Ascending aorta (tissue), 2 donors: Measurements from ENCODE around the gene B3GNT8. TPM values are rescaled to one million over a fixed set of nuclear protein-coding genes. Genes with fewer than 3 reads are reported as not detected.

Experiments
- DNase-seq, 2 donors: peaks; one replicate each; pipeline ENCODE4 v3.0.0-alpha.2; 2019; ENCODE audit warnings: low spot score in 2 of 2
- H3K27ac ChIP-seq, 2 donors: fragments of 200-600 bp; sonication (generic); one replicate each; pipeline ENCODE4 v1.5.1; 2016 to 2017; ENCODE audit warnings: mild to moderate bottlenecking in 1 of 2
- H3K27me3 ChIP-seq: fragments of 200-600 bp; sonication (generic); one replicate; pipeline ENCODE4 v1.5.1; 2017
- H3K36me3 ChIP-seq, 2 donors: fragments of 200-600 bp; sonication (generic); one replicate each; pipeline ENCODE4 v1.5.1; 2016
- H3K4me1 ChIP-seq, 2 donors: fragments of 200-600 bp; sonication (generic); one replicate each; pipeline ENCODE4 v1.5.1; 2016 to 2017; ENCODE audit warnings: mild to moderate bottlenecking in 1 of 2
- H3K4me3 ChIP-seq, 2 donors: fragments of 200-600 bp; sonication (generic); one replicate each; pipeline ENCODE4 v1.5.1; 2016 to 2017; ENCODE audit warnings: mild to moderate bottlenecking in 1 of 2
- H3K9me3 ChIP-seq, 2 donors: fragments of 200-600 bp; sonication (generic); one replicate each; pipeline ENCODE4 v1.5.1; 2016
- intact Hi-C: fragments of 100-400 bp; cut with DNase I; formaldehyde crosslinking; loops from one replicate; pipeline ENCODE4 v1.15.1; 2023
- total RNA-seq: library from RNA; depleted of rRNA; stranded (reverse); fragments of >200 nt; gene quantifications from one replicate; pipeline ENCODE4 v1.1.0, GENCODE V29; 2016
- TF ChIP-seq, protein P1 (sequence below), 3 experiments: fragments of 200-600 bp in 2 of 3; fragments of 450-650 bp in 1 of 3; sonication (generic) in 2 of 3; IDR thresholded peaks; one replicate each; pipeline ENCODE4 v1.5.1; 2016 to 2019; ENCODE audit warnings: antibody characterized with exemption in 3 of 3, mild to moderate bottlenecking in 1 of 3, moderate library complexity in 1 of 3

The B3GNT8 gene
- total RNA-seq, 1 donor from 2014 or later, result 3.7 TPM

DNA sequence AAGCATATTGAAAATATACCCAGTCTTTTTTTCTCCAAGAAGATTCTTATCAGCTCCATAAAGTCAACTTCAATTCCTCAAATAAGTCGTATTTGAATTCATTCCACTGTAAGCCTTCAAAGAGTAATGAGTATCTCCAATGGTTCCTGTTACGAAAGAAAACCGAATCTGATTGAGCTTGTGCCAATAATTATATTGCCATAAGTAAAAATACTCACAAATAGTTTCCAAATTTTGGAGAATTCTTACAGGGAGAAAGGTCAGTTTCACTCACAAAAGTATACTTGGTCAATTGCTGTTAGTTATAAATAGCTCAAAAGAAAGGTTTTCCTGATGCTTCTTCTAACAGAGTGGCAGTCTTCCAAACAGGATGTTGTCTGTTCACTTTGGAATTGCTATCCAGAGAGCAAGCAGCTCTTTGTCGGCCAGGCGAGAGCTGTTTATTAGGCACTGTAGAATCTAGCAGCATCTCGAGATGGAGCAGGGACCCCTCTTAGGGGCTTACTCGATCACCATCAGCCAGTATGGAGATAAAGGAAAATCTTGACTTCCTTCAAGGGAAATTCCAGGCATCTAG, 29.3 kb upstream of the B3GNT8 start:
- Histone ChIP-seq H3K4me1 (no peaks in the 10 kb centered on the region), H3K27me3 (no peaks in the 10 kb centered on the region), H3K27ac (no peak overlapping the region), H3K36me3 (no peaks in the 10 kb centered on the region), H3K4me3 (no peak overlapping the region), H3K9me3 (no peaks in the 10 kb centered on the region)
- TF ChIP-seq, protein P1, sequence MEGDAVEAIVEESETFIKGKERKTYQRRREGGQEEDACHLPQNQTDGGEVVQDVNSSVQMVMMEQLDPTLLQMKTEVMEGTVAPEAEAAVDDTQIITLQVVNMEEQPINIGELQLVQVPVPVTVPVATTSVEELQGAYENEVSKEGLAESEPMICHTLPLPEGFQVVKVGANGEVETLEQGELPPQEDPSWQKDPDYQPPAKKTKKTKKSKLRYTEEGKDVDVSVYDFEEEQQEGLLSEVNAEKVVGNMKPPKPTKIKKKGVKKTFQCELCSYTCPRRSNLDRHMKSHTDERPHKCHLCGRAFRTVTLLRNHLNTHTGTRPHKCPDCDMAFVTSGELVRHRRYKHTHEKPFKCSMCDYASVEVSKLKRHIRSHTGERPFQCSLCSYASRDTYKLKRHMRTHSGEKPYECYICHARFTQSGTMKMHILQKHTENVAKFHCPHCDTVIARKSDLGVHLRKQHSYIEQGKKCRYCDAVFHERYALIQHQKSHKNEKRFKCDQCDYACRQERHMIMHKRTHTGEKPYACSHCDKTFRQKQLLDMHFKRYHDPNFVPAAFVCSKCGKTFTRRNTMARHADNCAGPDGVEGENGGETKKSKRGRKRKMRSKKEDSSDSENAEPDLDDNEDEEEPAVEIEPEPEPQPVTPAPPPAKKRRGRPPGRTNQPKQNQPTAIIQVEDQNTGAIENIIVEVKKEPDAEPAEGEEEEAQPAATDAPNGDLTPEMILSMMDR (IDR thresholded peaks at IDR 0.05), result no peak
- no peak for DNase-seq
- intact Hi-C loops, result no loop called here

DNA sequence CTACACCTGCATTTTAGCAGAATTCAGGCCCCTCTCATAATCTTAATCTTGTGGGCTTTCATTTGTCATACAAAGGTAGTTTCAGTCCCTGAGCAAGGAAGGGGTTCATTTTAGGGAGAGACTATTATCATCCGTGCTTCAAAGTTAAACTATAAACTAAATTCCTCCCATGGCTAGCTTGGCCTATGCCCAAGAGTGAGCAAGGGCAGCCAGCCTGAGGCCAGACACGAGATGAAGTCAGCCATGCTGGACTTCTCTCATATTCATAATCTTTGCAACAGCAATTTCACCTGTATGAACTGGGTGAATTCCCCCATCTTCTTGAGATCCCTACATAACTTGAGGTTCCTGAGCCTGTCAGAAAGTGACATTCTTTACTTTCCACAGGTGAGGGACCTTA, 28.8 kb upstream of the B3GNT8 start:
- Histone ChIP-seq H3K4me1 (no peaks in the 10 kb centered on the region), H3K4me3 (no peak overlapping the region), H3K27ac (no peak overlapping the region), H3K9me3 (no peaks in the 10 kb centered on the region), H3K36me3 (no peaks in the 10 kb centered on the region), H3K27me3 (no peaks in the 10 kb centered on the region)
- intact Hi-C loops, result no loop called here
- TF ChIP-seq, protein P1 (IDR thresholded peaks at IDR 0.05), result no peak
- DNase-seq, result no peak

DNA sequence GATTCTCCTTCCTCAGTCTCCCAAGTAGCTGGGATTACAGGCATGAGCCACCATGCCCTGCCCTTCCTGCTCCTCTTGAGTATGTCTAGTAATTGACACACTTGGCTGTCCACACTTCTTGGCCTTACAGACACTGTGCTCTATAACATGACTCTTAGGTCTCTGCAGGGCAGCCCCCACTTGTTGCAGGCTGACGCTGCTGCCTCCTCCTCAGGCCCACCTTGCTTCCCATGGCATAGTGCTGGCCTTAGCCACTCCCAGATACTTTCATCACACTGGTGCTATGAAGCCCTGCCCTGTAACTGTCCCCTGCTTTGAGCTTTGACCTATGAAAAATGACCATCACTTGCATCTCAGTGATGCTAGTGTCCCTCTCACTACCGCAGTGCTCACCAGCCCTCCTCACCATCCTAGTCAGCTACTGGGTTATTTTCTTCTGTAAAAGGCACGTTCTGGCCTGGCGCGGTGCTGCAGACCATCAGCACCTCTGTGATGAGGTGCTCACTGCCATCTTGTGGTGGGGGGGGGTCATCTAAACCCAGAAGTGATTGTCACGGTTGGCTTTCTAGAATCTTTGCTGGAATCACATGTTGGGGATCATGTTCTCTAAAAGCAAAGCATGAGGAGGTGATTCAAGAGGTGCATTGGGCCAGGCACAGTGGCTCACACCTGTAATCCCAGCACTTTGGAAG, 25.6 kb upstream of the B3GNT8 start:
- H3K4me1 ChIP-seq, result peaks cover 0 to 2% of the 10 kb centered on the region in 2 donors
- TF ChIP-seq, protein P1 (IDR thresholded peaks at IDR 0.05), result no peak
- H3K9me3 ChIP-seq, result no peaks in the 10 kb centered on the region
- H3K27me3 ChIP-seq, result no peaks in the 10 kb centered on the region
- intact Hi-C loops, result no loop called here
- H3K27ac ChIP-seq, result no peak overlapping the region
- DNase-seq, result no peak
- no peak overlapping the region for H3K4me3 ChIP-seq
- H3K36me3 ChIP-seq, result no peaks in the 10 kb centered on the region

DNA sequence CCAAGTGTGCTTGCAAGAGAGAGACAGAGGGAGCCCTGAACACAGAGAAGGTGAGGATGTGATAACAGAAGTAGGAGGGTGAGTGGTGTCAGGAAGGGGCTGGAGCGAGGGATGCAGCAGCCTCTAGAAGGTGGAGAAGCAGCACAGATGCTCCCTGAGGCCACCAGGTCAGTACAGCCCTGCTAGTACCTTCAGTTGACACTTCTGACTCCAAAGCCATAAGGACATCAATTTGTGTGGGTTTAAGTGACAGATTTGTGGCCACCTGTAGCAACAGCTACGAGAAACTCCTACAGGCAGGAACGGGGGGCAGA, 22.6 kb upstream of the B3GNT8 start:
- intact Hi-C loops, result loop anchor here (5.0 kb wide), 1 partner anchor 112 kb away; no protein-coding TSS in a partner anchor
- no peak for DNase-seq

DNA sequence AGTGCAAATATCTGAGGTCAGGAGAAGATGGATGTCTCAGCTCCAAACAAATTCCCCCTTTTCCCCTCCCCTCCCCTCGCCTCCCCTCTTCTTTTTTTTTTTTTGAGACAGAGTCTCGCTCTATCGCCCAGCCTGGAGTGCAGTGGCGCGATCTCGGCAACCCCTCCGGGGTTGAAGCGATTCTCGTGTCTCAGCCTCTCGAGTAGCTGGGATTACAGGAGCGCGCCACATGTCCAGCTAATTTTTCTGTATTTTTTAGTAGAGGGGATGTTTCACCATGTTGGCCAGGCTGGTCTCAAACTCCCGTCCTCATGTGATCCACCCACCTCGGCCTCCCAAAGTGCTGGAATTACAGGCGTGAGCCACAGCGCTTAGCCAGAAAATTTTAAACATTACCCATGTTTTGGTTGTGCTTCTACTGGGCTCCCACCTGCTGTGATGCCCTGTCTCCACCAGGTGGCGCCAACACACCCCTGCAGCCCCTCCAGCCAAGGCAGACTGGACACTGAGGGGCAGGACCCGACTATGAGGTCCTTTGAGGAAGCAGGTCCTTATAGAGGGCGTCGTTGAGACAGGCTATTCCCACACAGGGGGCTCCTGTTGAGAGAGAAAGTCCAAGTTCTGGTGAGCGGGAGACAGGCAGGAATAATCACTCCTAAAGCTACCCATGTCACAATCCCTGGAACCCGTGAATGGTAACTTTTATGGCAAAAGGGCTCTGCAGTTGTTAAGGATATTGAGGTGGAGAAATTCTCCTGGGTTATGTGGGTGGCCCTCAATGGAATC, 22.1 kb upstream of the B3GNT8 start:
- intact Hi-C loops, result loop anchor here (5.0 kb wide), 1 partner anchor 113 kb away; no protein-coding TSS in a partner anchor
- TF ChIP-seq, protein P1 (IDR thresholded peaks at IDR 0.05), result peak; percentile 88 to 98 (median 98)
- H3K9me3 ChIP-seq, result no peaks in the 10 kb centered on the region
- peak overlapping the region in 1 of 2 donors; percentile 55 for H3K4me3 ChIP-seq
- peak in 1 of 2 donors; percentile 87 for DNase-seq
- no peaks in the 10 kb centered on the region for H3K36me3 ChIP-seq
- H3K4me1 ChIP-seq, result peaks cover 0 to 2% of the 10 kb centered on the region in 2 donors
- H3K27ac ChIP-seq, result no peak overlapping the region
- H3K27me3 ChIP-seq, result no peaks in the 10 kb centered on the region

More for the DNA sequence above, 22.6 kb upstream of the B3GNT8 start:
- H3K27ac ChIP-seq, result no peak overlapping the region
- H3K36me3 ChIP-seq, result no peaks in the 10 kb centered on the region
- no peaks in the 10 kb centered on the region for H3K9me3 ChIP-seq
- H3K4me3 ChIP-seq, result no peak overlapping the region
- no peaks in the 10 kb centered on the region for H3K27me3 ChIP-seq
- TF ChIP-seq, protein P1 (IDR thresholded peaks at IDR 0.05), result no peak
- H3K4me1 ChIP-seq, result peaks cover 0 to 2% of the 10 kb centered on the region in 2 donors
